ENCODE results near the gene MYO1H. TPM values are rescaled to one million over a fixed set of nuclear protein-coding genes. Genes with fewer than 3 reads are reported as not detected.
"Not testable (repeated sequence)": the region's sequence is repeated elsewhere in the genome, so short reads cannot be mapped to it uniquely, and the experiment has no call there.

MYO1H gene
- total RNA-seq, 1 donor from 2014 or later, result 9.6 TPM

GRCh38 chr12:109346920-109347319, 780 bp upstream of the MYO1H start:
- no peak for DNase-seq (ENCODE audit: low spot score)

GRCh38 chr12:109352184-109352583, 4.5 kb downstream of the MYO1H start:
- no peak for DNase-seq (ENCODE audit: low spot score)

- DNase-seq (ENCODE audit: low spot score), result no peak
Observed at GRCh38 chr12:109356577-109356976, 8.9 kb downstream of the MYO1H start.

GRCh38 chr12:109357032-109357431, 9.3 kb downstream of the MYO1H start:
- no peak for DNase-seq (ENCODE audit: low spot score)

GRCh38 chr12:109358154-109358869, 10.6 kb downstream of the MYO1H start:
- DNase-seq (ENCODE audit: low spot score), result peak; percentile 3

GRCh38 chr12:109359131-109359690, 11.5 kb downstream of the MYO1H start:
- DNase-seq (ENCODE audit: low spot score), result no peak

- no peak for DNase-seq (ENCODE audit: low spot score)
Observed at GRCh38 chr12:109369831-109370230, 22.1 kb downstream of the MYO1H start.

- no peak for DNase-seq (ENCODE audit: low spot score)
Observed at GRCh38 chr12:109377139-109377685, 29.5 kb downstream of the MYO1H start.

- DNase-seq (ENCODE audit: low spot score), result no peak
Observed at GRCh38 chr12:109378569-109378968, 30.9 kb downstream of the MYO1H start.

- DNase-seq (ENCODE audit: low spot score), result no peak
Observed at GRCh38 chr12:109382031-109382430, 34.3 kb downstream of the MYO1H start.

GRCh38 chr12:109383240-109383639, 35.5 kb downstream of the MYO1H start:
- no peak for DNase-seq (ENCODE audit: low spot score)

GRCh38 chr12:109385339-109386058, 37.8 kb downstream of the MYO1H start:
- DNase-seq (ENCODE audit: low spot score), result peak; percentile 65

- DNase-seq (ENCODE audit: low spot score), result no peak
Observed at GRCh38 chr12:109386059-109386433, 38.3 kb downstream of the MYO1H start.

- peak; percentile 7 for DNase-seq (ENCODE audit: low spot score)
Observed at GRCh38 chr12:109387425-109388166, 39.9 kb downstream of the MYO1H start.

- DNase-seq (ENCODE audit: low spot score), result no peak
Observed at GRCh38 chr12:109388167-109388563, 40.5 kb downstream of the MYO1H start.

- DNase-seq (ENCODE audit: low spot score), result no peak
Observed at GRCh38 chr12:109389146-109389545, 41.4 kb downstream of the MYO1H start.

- peak; percentile 65 for DNase-seq (ENCODE audit: low spot score)
Observed at GRCh38 chr12:109393437-109394345, 46.0 kb downstream of the MYO1H start.

- no peak for DNase-seq (ENCODE audit: low spot score)
Observed at GRCh38 chr12:109394891-109395290, 47.2 kb downstream of the MYO1H start.

- not testable (repeated sequence) for DNase-seq (ENCODE audit: low spot score)
Observed at GRCh38 chr12:109404841-109405240, 57.1 kb downstream of the MYO1H start.

- DNase-seq (ENCODE audit: low spot score), result not testable (repeated sequence)
Observed at GRCh38 chr12:109406147-109406546, 58.4 kb downstream of the MYO1H start.
